H1 (cell line): ENCODE results near the gene ACSL6. TPM values are rescaled to one million over a fixed set of nuclear protein-coding genes. Genes with fewer than 3 reads are reported as not detected.

ENCODE experiments used
- CTCF ChIA-PET: fragments of 300-600 bp; sonication (Branson Sonifier 250); formaldehyde crosslinking; loops from one replicate; lab custom pipeline; 2021; ENCODE audit not compliant: partially characterized antibody; lab: Charles Lee
- POLR2A ChIA-PET: fragments of 300-600 bp; sonication (Branson Sonifier 250); formaldehyde crosslinking; loops from one replicate; lab custom pipeline; 2021; ENCODE audit warnings: inconsistent platforms; ENCODE audit not compliant: partially characterized antibody; lab: Charles Lee
- DNase-seq, 2 experiments: peaks; one replicate each; pipeline versions ENCODE4 v3.0.0 to v3.0.0-alpha.2; 2010 to 2022; ENCODE audit warnings: low spot score in 2 of 2, low read depth in 1 of 2, mixed read lengths in 1 of 2
- FAIRE-seq: peaks from 2 replicates; lab custom pipeline; 2011; peaks lifted over from hg19 to GRCh38; lab: Jason Lieb, UNC
- H2AFZ ChIP-seq: 2 replicates; pipeline ENCODE4 v1.8.1; 2012; ENCODE audit warnings: low read length, inconsistent platforms
- H2AK5ac ChIP-seq: 2 replicates; pipeline ENCODE4 v1.6.1; 2013; ENCODE audit warnings: low read depth, low read length
- H2BK120ac ChIP-seq: replicated peaks from 2 replicates; pipeline ENCODE3; 2013; ENCODE audit warnings: low read depth, low read length, inconsistent platforms
- H2BK12ac ChIP-seq: 2 replicates; pipeline ENCODE4 v1.6.1; 2013; ENCODE audit warnings: low read depth, low read length
- H2BK15ac ChIP-seq: 2 replicates; pipeline ENCODE4 v1.6.1; 2013; ENCODE audit warnings: low read length
- H2BK20ac ChIP-seq: 2 replicates; pipeline ENCODE4 v1.6.1; 2013; ENCODE audit warnings: low read length
- H2BK5ac ChIP-seq: 2 replicates; pipeline ENCODE4 v1.6.1; 2013; ENCODE audit warnings: low read depth, low read length
- H3K14ac ChIP-seq: 2 replicates; pipeline ENCODE4 v1.6.1; 2013; ENCODE audit warnings: inconsistent platforms; ENCODE audit not compliant: insufficient read length
- H3K18ac ChIP-seq: 2 replicates; pipeline ENCODE4 v1.6.1; 2013; ENCODE audit warnings: low read length; ENCODE audit errors: extremely low read depth
- H3K23ac ChIP-seq: 2 replicates; pipeline ENCODE4 v1.6.1; 2013; ENCODE audit warnings: inconsistent platforms; ENCODE audit not compliant: insufficient read length
- H3K23me2 ChIP-seq: 2 replicates; pipeline ENCODE4 v1.6.1; 2013; ENCODE audit warnings: low read depth, low read length
- H3K27ac ChIP-seq: 2 replicates; pipeline ENCODE4 v1.6.1; 2011; ENCODE audit warnings: low read depth, low read length, inconsistent platforms
- H3K27me3 ChIP-seq, 4 experiments: replicated peaks in 1 of 4; 1 replicate in 1 of 4; 2 replicates in 3 of 4; pipeline versions ENCODE4 v1.6.1 to v1.8.1; 2011 to 2013; ENCODE audit warnings: low read length in 3 of 4, mild to moderate bottlenecking in 3 of 4, inconsistent platforms in 2 of 4, mixed read lengths in 2 of 4, moderate library complexity in 1 of 4; ENCODE audit not compliant: control insufficient read depth in 3 of 4, insufficient read depth in 3 of 4; ENCODE audit errors: extremely low read depth in 1 of 4
- H3K36me3 ChIP-seq, 4 experiments: 2 replicates each; pipeline versions ENCODE4 v1.6.1 to v1.8.1; 2011 to 2013; ENCODE audit warnings: mild to moderate bottlenecking in 4 of 4, low read length in 3 of 4, moderate library complexity in 2 of 4, control low read depth in 1 of 4, inconsistent platforms in 1 of 4; ENCODE audit not compliant: insufficient read depth in 4 of 4, control insufficient read depth in 2 of 4
- H3K4ac ChIP-seq: replicated peaks from 2 replicates; pipeline ENCODE3; 2013; ENCODE audit warnings: low read length, low read depth, mixed read lengths, inconsistent platforms; ENCODE audit not compliant: insufficient read length
- H3K4me1 ChIP-seq, 4 experiments: replicated peaks in 1 of 4; 1 replicate in 1 of 4; 2 replicates in 3 of 4; pipeline versions ENCODE4 v1.6.1 to v1.8.1; 2011 to 2013; ENCODE audit warnings: low read length in 3 of 4, inconsistent platforms in 2 of 4, mixed read lengths in 1 of 4; ENCODE audit not compliant: insufficient read depth in 4 of 4, control insufficient read depth in 3 of 4
- H3K4me2 ChIP-seq, 2 experiments: 2 replicates each; pipeline versions ENCODE4 v1.6.1 to v1.8.1; 2011 to 2013; ENCODE audit warnings: low read depth in 2 of 2, low read length in 2 of 2, control low read depth in 1 of 2, inconsistent platforms in 1 of 2, mild to moderate bottlenecking in 1 of 2; ENCODE audit not compliant: insufficient read depth in 1 of 2
- H3K4me3 ChIP-seq, 4 experiments: fragments of 200-600, 300-600 bp in 1 of 4; sonication (generic), shearing (Covaris generic), sonication (Bioruptor Twin) in 1 of 4; 2 replicates each; pipeline versions ENCODE4 v1.5.1 to v1.8.1; 2011 to 2016; ENCODE audit warnings: low read length in 4 of 4, low read depth in 3 of 4, control low read depth in 2 of 4, inconsistent platforms in 2 of 4, mild to moderate bottlenecking in 2 of 4, mixed read lengths in 1 of 4, moderate library complexity in 1 of 4; ENCODE audit not compliant: insufficient read depth in 2 of 4; ENCODE audit errors: extremely low read depth in 1 of 4
- H3K56ac ChIP-seq: replicated peaks from 2 replicates; pipeline ENCODE3; 2013; ENCODE audit warnings: low read depth, mild to moderate bottlenecking, mixed read lengths, low read length, inconsistent platforms; ENCODE audit not compliant: insufficient read length
- H3K79me1 ChIP-seq: 2 replicates; pipeline ENCODE4 v1.6.1; 2013; ENCODE audit warnings: low read depth, low read length, control low read depth
- H3K79me2 ChIP-seq, 2 experiments: 2 replicates each; pipeline versions ENCODE4 v1.6.1 to v1.8.1; 2012 to 2013; ENCODE audit warnings: low read length in 2 of 2, mild to moderate bottlenecking in 2 of 2, inconsistent platforms in 1 of 2; ENCODE audit not compliant: insufficient read depth in 2 of 2, control insufficient read depth in 1 of 2
- H3K9ac ChIP-seq, 4 experiments: replicated peaks in 1 of 4; 1 replicate in 1 of 4; 2 replicates in 3 of 4; pipeline versions ENCODE4 v1.6.1 to v1.8.1; 2011 to 2013; ENCODE audit warnings: low read depth in 3 of 4, low read length in 3 of 4, control low read depth in 2 of 4, mild to moderate bottlenecking in 2 of 4, moderate library complexity in 2 of 4, inconsistent platforms in 1 of 4; ENCODE audit errors: extremely low read depth in 1 of 4
- H3K9me3 ChIP-seq, 2 experiments: 2 replicates each; pipeline versions ENCODE4 v1.6.1 to v1.8.1; 2012 to 2013; ENCODE audit warnings: mild to moderate bottlenecking in 2 of 2, moderate library complexity in 2 of 2, control low read depth in 1 of 2, inconsistent platforms in 1 of 2, low read depth in 1 of 2, low read length in 1 of 2, mixed read lengths in 1 of 2; ENCODE audit not compliant: insufficient read depth in 2 of 2
- H4K20me1 ChIP-seq, 2 experiments: replicated peaks in 1 of 2; 2 replicates each; pipeline versions ENCODE3 to v1.8.1; 2011 to 2013; ENCODE audit warnings: inconsistent platforms in 2 of 2, low read length in 2 of 2, mild to moderate bottlenecking in 1 of 2; ENCODE audit not compliant: insufficient read depth in 2 of 2, control insufficient read depth in 1 of 2
- H4K5ac ChIP-seq: 2 replicates; pipeline ENCODE4 v1.6.1; 2013; ENCODE audit warnings: low read length, low read depth, mixed read lengths, inconsistent platforms; ENCODE audit not compliant: insufficient read length
- H4K8ac ChIP-seq: 2 replicates; pipeline ENCODE4 v1.8.0; 2013; ENCODE audit warnings: mild to moderate bottlenecking, moderate library complexity, low read length, inconsistent platforms; ENCODE audit not compliant: insufficient read depth; ENCODE audit errors: extremely low read depth
- H4K91ac ChIP-seq: replicated peaks from 2 replicates; pipeline ENCODE3; 2013; ENCODE audit warnings: low read length, mixed read lengths, inconsistent platforms; ENCODE audit not compliant: insufficient read length
- ASH2L ChIP-seq: fragments of 200-600, 300-600 bp; sonication (generic); IDR thresholded peaks from one replicate; pipeline ENCODE4 v1.7.1; 2017; ENCODE audit warnings: low read length
- ATF3 ChIP-seq: IDR thresholded peaks from 2 replicates; pipeline ENCODE4 v1.6.1; 2011; ENCODE audit warnings: low read depth, mild to moderate bottlenecking, low read length; ENCODE audit not compliant: insufficient read depth
- BRCA1 ChIP-seq: IDR thresholded peaks from 2 replicates; pipeline ENCODE4 v1.6.1; 2012; ENCODE audit warnings: low read depth, low read length, improper control_type of control experiment
- CBX5 ChIP-seq: fragments of 300-800, 300-1000 bp; sonication (generic); IDR thresholded peaks from 2 replicates; pipeline ENCODE4 v1.7.1; 2016; ENCODE audit warnings: antibody characterized with exemption, low read length, low read depth
- CREB1 ChIP-seq: IDR thresholded peaks from 2 replicates; pipeline ENCODE4 v1.6.1; 2012; ENCODE audit warnings: inconsistent platforms
- CTBP2 ChIP-seq: IDR thresholded peaks from 2 replicates; pipeline ENCODE4 v1.7.0; 2011; ENCODE audit warnings: borderline replicate concordance, mild to moderate bottlenecking, moderate library complexity, mixed read lengths, low read length; ENCODE audit not compliant: insufficient read depth, insufficient read length
- JUN ChIP-seq: IDR thresholded peaks from 2 replicates; pipeline ENCODE4 v1.6.1; 2011; ENCODE audit warnings: low read depth, mild to moderate bottlenecking, improper control_type of control experiment, low read length
- PHF8 ChIP-seq: fragments of 200-600 bp; sonication (generic); conservative IDR thresholded peaks from 2 replicates; pipeline ENCODE4 v1.7.1; 2012; ENCODE audit warnings: low read depth, mild to moderate bottlenecking, inconsistent platforms, low read length, moderate library complexity
- POLR2A ChIP-seq, 2 experiments: IDR thresholded peaks; 1 replicate in 1 of 2; 2 replicates in 1 of 2; pipeline ENCODE4 v1.6.1; 2011; ENCODE audit warnings: low read depth in 2 of 2, low read length in 2 of 2, mild to moderate bottlenecking in 2 of 2; ENCODE audit errors: control extremely low read depth in 1 of 2
- POU5F1 ChIP-seq: IDR thresholded peaks from 2 replicates; pipeline ENCODE4 v1.6.1; 2011; ENCODE audit warnings: low read depth, mild to moderate bottlenecking, low read length, moderate library complexity
- RAD21 ChIP-seq, 2 experiments: IDR thresholded peaks in 1 of 2; conservative IDR thresholded peaks in 1 of 2; 2 replicates each; pipeline ENCODE4 v1.6.1; 2011; ENCODE audit warnings: low read depth in 2 of 2, low read length in 2 of 2, improper control_type of control experiment in 1 of 2, inconsistent platforms in 1 of 2, mild to moderate bottlenecking in 1 of 2, moderate library complexity in 1 of 2
- SP1 ChIP-seq: IDR thresholded peaks from 2 replicates; pipeline ENCODE4 v1.6.1; 2011; ENCODE audit warnings: low read depth, low read length
- SUZ12 ChIP-seq: fragments of 200-600 bp; sonication (generic); IDR thresholded peaks from 2 replicates; pipeline ENCODE4 v1.6.1; 2012; ENCODE audit warnings: mild to moderate bottlenecking, inconsistent platforms, low read length, moderate library complexity, mixed read lengths
- TAF1 ChIP-seq: IDR thresholded peaks from 2 replicates; pipeline ENCODE4 v1.6.1; 2011; ENCODE audit warnings: mild to moderate bottlenecking, low read depth, low read length
- WGBS, 2 experiments: shearing (Covaris generic) in 1 of 2; methylation state at CpG; one replicate each; pipeline versions ENCODE4 v1.1.6 to v1.1.7; 2013 to 2015; ENCODE audit warnings: low lambda C conversion rate in 2 of 2, mixed read lengths in 2 of 2, inconsistent platforms in 1 of 2, low coverage in 1 of 2, missing lambda C conversion rate in 1 of 2; ENCODE audit not compliant: insufficient replicate concordance in 2 of 2, insufficient coverage in 1 of 2, insufficient read length in 1 of 2; ENCODE audit errors: extremely low coverage in 1 of 2, missing lambda C conversion rate in 1 of 2; 5-methylcytosine and 5-hydroxymethylcytosine counted together
- polyA plus RNA-seq, 7 experiments: library from polyadenylated mRNA; depleted of rRNA in 3 of 7; stranded (reverse) in 5 of 7; unstranded in 2 of 7; fragments of >200 nt in 5 of 7; fragments of 200-250 nt in 2 of 7; gene quantifications; 1 replicate in 5 of 7; 2 replicates in 1 of 7; 4 replicates in 1 of 7; pipeline versions ENCODE4 v1.2.1 to v1.2.3, GENCODE V29; 2011 to 2013; ENCODE audit warnings: missing spikeins in 2 of 7, mixed read lengths in 2 of 7
- total RNA-seq: library from RNA; stranded (reverse); fragmentation: NEBNext Ultra II Directional; extraction: Animal tissue kit (Norgen Biotek cat#: 25700); gene quantifications from 2 replicates; pipeline ENCODE4 v1.2.1, GENCODE V29; 2021

ACSL6 gene
- total and polyA plus RNA-seq, 2 of the 8 experiments (the other 6 are each of a cell fraction or from before 2014, with no cell fraction given): 2.3 to 2.4 TPM

- H3K9me3 ChIP-seq: no peaks in the 10 kb centered on the region
- H3K36me3 ChIP-seq: no peaks in the 10 kb centered on the region
- H3K9ac ChIP-seq: no peak overlapping the region
- H3K14ac ChIP-seq: no peak overlapping the region
- peaks cover under 1 to 8% of the 10 kb centered on the region in 2 experiments for H4K20me1 ChIP-seq
- no peak overlapping the region for H2BK12ac ChIP-seq
- no peak overlapping the region for H2BK20ac ChIP-seq
- H3K4ac ChIP-seq: no peak overlapping the region
- CTCF ChIA-PET: interaction anchor here (3.0 kb wide), 1 partner anchor 9 kb away, joined by 10 read pairs; no protein-coding TSS in a partner anchor
- no peak for FAIRE-seq
- H3K23me2 ChIP-seq: peaks cover 2% of the 10 kb centered on the region; the same call in 1 of the 2 replicates
- H3K79me1 ChIP-seq: no peaks in the 10 kb centered on the region
- H2BK120ac ChIP-seq: no peak overlapping the region
- H3K4me3 ChIP-seq: no peak overlapping the region
- H3K56ac ChIP-seq: no peak overlapping the region
- no peak overlapping the region for H2AFZ ChIP-seq
- H2AK5ac ChIP-seq: no peak overlapping the region
- peaks cover under 1 to 5% (median 2%) of the 10 kb centered on the region in 4 experiments for H3K27me3 ChIP-seq
- H4K91ac ChIP-seq: no peak overlapping the region
- no peak overlapping the region for H4K5ac ChIP-seq
- H2BK15ac ChIP-seq: no peak overlapping the region
- no peak overlapping the region for H3K4me2 ChIP-seq
- 0 out of 7 replicates have a peak, but pooled peaks cover 0 to 2% (median 0%) of the 10 kb centered on the region in 4 experiments for H3K4me1 ChIP-seq
- no peak overlapping the region for H2BK5ac ChIP-seq
- no peak overlapping the region for H3K27ac ChIP-seq
- H3K23ac ChIP-seq: no peak overlapping the region
- H3K18ac ChIP-seq: no peak overlapping the region
- H3K79me2 ChIP-seq: no peaks in the 10 kb centered on the region
- H4K8ac ChIP-seq: no peak overlapping the region
- POLR2A ChIA-PET: no interaction called here
- no peak for DNase-seq
- 72% methylated on average over 4 of the region's 4 CpGs; no CpG with 5 or more reads in 1 of the 2 experiments for WGBS, 2 experiments
- TF ChIP-seq PHF8: no peak
- no peak for TF ChIP-seq SUZ12
- TF ChIP-seq JUN: no peak
- no peak for TF ChIP-seq SP1
- no peak for TF ChIP-seq RAD21 (IDR thresholded peaks at IDR 0.05 in 1 of 2, conservative IDR thresholded peaks at IDR 0.05 in 1 of 2; ENCODE audit: low read depth in 2 of 2, low read length in 2 of 2)
- no peak for TF ChIP-seq CTBP2
- no peak for TF ChIP-seq BRCA1
- TF ChIP-seq POLR2A (IDR thresholded peaks at IDR 0.05; ENCODE audit: control extremely low read depth in 1 of 2, low read depth in 2 of 2, low read length in 2 of 2): no peak
- no peak for TF ChIP-seq POU5F1
- TF ChIP-seq CREB1: no peak
- no peak for TF ChIP-seq ATF3
- TF ChIP-seq ASH2L: no peak
- no peak for TF ChIP-seq TAF1
- TF ChIP-seq CBX5: no peak
Measured at GRCh38 chr5:132017316-132017715, 5.9 kb upstream of the ACSL6 start.
